ENCODE results near the gene POLG. TPM values are rescaled to one million over a fixed set of nuclear protein-coding genes. Genes with fewer than 3 reads are reported as not detected.

POLG gene
- total RNA-seq, 1 donor from 2014 or later = 39.7 TPM

GRCh38 chr15:89316504-89316903, 18.1 kb downstream of the POLG start:
- H3K9ac ChIP-seq (ENCODE audit: low read depth in 1 of 3, low read length in 3 of 3) = no peak overlapping the region
- no peaks in the 10 kb centered on the region for H3K4me1 ChIP-seq (ENCODE audit: control insufficient read depth in 3 of 3, insufficient read depth in 3 of 3, low read length in 3 of 3)
- H3K27me3 ChIP-seq (ENCODE audit: control insufficient read depth in 3 of 3, insufficient read depth in 3 of 3, low read length in 3 of 3) = no peaks in the 10 kb centered on the region
- H3K27ac ChIP-seq (ENCODE audit: low read depth, low read length) = no peak overlapping the region
- no peak overlapping the region for H3K4me3 ChIP-seq (ENCODE audit: low read length in 3 of 3)
- H3K9me3 ChIP-seq (ENCODE audit: control insufficient read depth in 3 of 3, low read length in 3 of 3) = no peaks in the 10 kb centered on the region
- peaks cover 50 to 64% (median 64%) of the 10 kb centered on the region in 3 donors for H3K36me3 ChIP-seq (ENCODE audit: control insufficient read depth in 3 of 3, insufficient read depth in 3 of 3, low read length in 3 of 3)

GRCh38 chr15:89315375-89315929, 19.2 kb downstream of the POLG start:
- Histone ChIP-seq H3K9me3 (ENCODE audit: control insufficient read depth in 3 of 3, low read length in 3 of 3) (no peaks in the 10 kb centered on the region), H3K36me3 (ENCODE audit: control insufficient read depth in 3 of 3, insufficient read depth in 3 of 3, low read length in 3 of 3) (peaks cover 39 to 54% (median 53%) of the 10 kb centered on the region in 3 donors), H3K4me1 (ENCODE audit: control insufficient read depth in 3 of 3, insufficient read depth in 3 of 3, low read length in 3 of 3) (no peaks in the 10 kb centered on the region), H3K27me3 (ENCODE audit: control insufficient read depth in 3 of 3, insufficient read depth in 3 of 3, low read length in 3 of 3) (no peaks in the 10 kb centered on the region), H3K4me3 (ENCODE audit: low read length in 3 of 3) (no peak overlapping the region), H3K27ac (ENCODE audit: low read depth, low read length) (no peak overlapping the region), H3K9ac (ENCODE audit: low read depth in 1 of 3, low read length in 3 of 3) (no peak overlapping the region)

- Histone ChIP-seq H3K4me1 (ENCODE audit: control insufficient read depth in 3 of 3, insufficient read depth in 3 of 3, low read length in 3 of 3) (no peaks in the 10 kb centered on the region), H3K9ac (ENCODE audit: low read depth in 1 of 3, low read length in 3 of 3) (no peak overlapping the region), H3K27ac (ENCODE audit: low read depth, low read length) (no peak overlapping the region), H3K4me3 (ENCODE audit: low read length in 3 of 3) (no peak overlapping the region), H3K36me3 (ENCODE audit: control insufficient read depth in 3 of 3, insufficient read depth in 3 of 3, low read length in 3 of 3) (peaks cover 0 to 3% (median 2%) of the 10 kb centered on the region in 3 donors), H3K27me3 (ENCODE audit: control insufficient read depth in 3 of 3, insufficient read depth in 3 of 3, low read length in 3 of 3) (no peaks in the 10 kb centered on the region), H3K9me3 (ENCODE audit: control insufficient read depth in 3 of 3, low read length in 3 of 3) (no peaks in the 10 kb centered on the region)
Measured at GRCh38 chr15:89309993-89310392, 24.6 kb downstream of the POLG start.

DNA sequence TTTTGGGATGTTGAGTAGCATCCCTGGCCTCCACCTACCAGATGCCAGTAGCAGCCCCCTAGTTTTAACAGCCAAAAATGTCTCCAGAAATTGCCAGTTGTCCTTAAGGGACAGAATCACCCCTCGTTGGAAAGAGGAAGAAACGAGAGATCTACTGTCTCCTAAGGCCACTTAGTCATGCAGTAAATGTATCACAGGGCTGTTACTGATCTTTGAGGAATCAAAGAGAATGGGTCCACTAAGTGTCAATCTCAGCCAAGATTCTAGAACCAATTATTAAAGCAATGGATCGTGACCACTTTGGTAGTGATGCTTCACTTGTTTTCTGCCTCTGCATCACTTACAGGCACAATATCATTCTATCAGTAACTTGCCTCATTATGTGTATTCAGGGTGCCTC, 26.4 kb downstream of the POLG start:
- H3K36me3 ChIP-seq (ENCODE audit: control insufficient read depth in 3 of 3, insufficient read depth in 3 of 3, low read length in 3 of 3) = peaks cover 0 to 3% (median 0%) of the 10 kb centered on the region in 3 donors
- H3K27me3 ChIP-seq (ENCODE audit: control insufficient read depth in 3 of 3, insufficient read depth in 3 of 3, low read length in 3 of 3) = no peaks in the 10 kb centered on the region
- no peaks in the 10 kb centered on the region for H3K9me3 ChIP-seq (ENCODE audit: control insufficient read depth in 3 of 3, low read length in 3 of 3)
- H3K9ac ChIP-seq (ENCODE audit: low read depth in 1 of 3, low read length in 3 of 3) = no peak overlapping the region
- H3K4me1 ChIP-seq (ENCODE audit: control insufficient read depth in 3 of 3, insufficient read depth in 3 of 3, low read length in 3 of 3) = no peaks in the 10 kb centered on the region
- H3K27ac ChIP-seq (ENCODE audit: low read depth, low read length) = no peak overlapping the region
- no peak overlapping the region for H3K4me3 ChIP-seq (ENCODE audit: low read length in 3 of 3)

DNA sequence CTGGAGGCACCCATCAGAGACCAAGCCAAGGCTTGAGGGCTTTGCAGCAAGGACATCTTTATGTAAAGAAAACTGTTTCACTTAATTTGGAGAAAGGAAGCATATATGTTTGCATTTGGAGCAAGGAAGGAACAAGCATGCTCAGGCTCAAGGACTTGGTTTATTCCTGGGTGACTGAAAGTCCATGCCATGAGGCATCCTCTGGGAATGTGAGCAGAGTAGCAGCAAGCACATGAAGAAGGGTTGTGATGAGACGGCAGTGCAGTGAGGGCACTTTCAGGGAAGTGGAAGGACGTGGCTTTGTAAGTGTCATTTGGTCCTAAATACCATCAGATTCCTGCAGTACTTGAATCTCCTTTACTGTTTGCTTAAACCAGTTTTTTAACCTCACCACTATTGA, 26.8 kb downstream of the POLG start:
- Histone ChIP-seq H3K27ac (ENCODE audit: low read depth, low read length) (no peak overlapping the region), H3K27me3 (ENCODE audit: control insufficient read depth in 3 of 3, insufficient read depth in 3 of 3, low read length in 3 of 3) (no peaks in the 10 kb centered on the region), H3K4me3 (ENCODE audit: low read length in 3 of 3) (no peak overlapping the region), H3K9ac (ENCODE audit: low read depth in 1 of 3, low read length in 3 of 3) (no peak overlapping the region), H3K36me3 (ENCODE audit: control insufficient read depth in 3 of 3, insufficient read depth in 3 of 3, low read length in 3 of 3) (peaks cover 0 to 3% (median 0%) of the 10 kb centered on the region in 3 donors), H3K9me3 (ENCODE audit: control insufficient read depth in 3 of 3, low read length in 3 of 3) (no peaks in the 10 kb centered on the region), H3K4me1 (ENCODE audit: control insufficient read depth in 3 of 3, insufficient read depth in 3 of 3, low read length in 3 of 3) (no peaks in the 10 kb centered on the region)

DNA sequence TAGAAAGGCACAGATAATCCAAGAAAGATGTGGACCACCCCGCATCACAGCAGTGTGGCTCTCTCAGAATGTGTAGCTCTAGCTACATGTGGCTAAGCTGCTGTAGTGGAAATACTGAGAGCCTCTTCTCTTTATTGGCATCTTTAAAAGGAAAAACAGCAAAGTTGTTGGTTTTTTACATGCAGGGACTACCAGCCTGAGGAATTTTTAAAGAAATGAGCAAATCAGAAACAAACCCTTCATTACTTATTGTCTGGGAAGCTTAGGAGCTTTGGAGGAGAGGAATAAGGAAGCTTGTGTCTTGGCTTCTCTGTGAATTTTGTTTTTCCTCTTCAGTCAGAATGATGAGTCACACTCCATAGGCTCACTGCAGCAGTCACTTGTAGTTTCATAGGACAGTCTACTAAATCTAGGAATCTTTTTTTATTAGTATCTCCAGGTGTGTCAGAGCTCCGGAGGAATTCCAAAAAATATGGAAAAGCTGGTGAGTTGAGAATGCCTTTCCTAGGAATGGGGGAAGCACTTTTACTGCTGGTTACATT, 27.5 kb downstream of the POLG start:
- no peak overlapping the region for H3K4me3 ChIP-seq (ENCODE audit: low read length in 3 of 3)
- no peaks in the 10 kb centered on the region for H3K4me1 ChIP-seq (ENCODE audit: control insufficient read depth in 3 of 3, insufficient read depth in 3 of 3, low read length in 3 of 3)
- H3K9ac ChIP-seq (ENCODE audit: low read depth in 1 of 3, low read length in 3 of 3) = no peak overlapping the region
- H3K27me3 ChIP-seq (ENCODE audit: control insufficient read depth in 3 of 3, insufficient read depth in 3 of 3, low read length in 3 of 3) = no peaks in the 10 kb centered on the region
- no peak overlapping the region for H3K27ac ChIP-seq (ENCODE audit: low read depth, low read length)
- H3K9me3 ChIP-seq (ENCODE audit: control insufficient read depth in 3 of 3, low read length in 3 of 3) = no peaks in the 10 kb centered on the region
- H3K36me3 ChIP-seq (ENCODE audit: control insufficient read depth in 3 of 3, insufficient read depth in 3 of 3, low read length in 3 of 3) = peaks cover 0 to 3% (median 0%) of the 10 kb centered on the region in 3 donors

- Histone ChIP-seq H3K9ac (ENCODE audit: low read depth in 1 of 3, low read length in 3 of 3) (no peak overlapping the region), H3K4me3 (ENCODE audit: low read length in 3 of 3) (no peak overlapping the region), H3K36me3 (ENCODE audit: control insufficient read depth in 3 of 3, insufficient read depth in 3 of 3, low read length in 3 of 3) (peaks cover 0 to 3% (median 0%) of the 10 kb centered on the region in 3 donors), H3K9me3 (ENCODE audit: control insufficient read depth in 3 of 3, low read length in 3 of 3) (no peaks in the 10 kb centered on the region), H3K4me1 (ENCODE audit: control insufficient read depth in 3 of 3, insufficient read depth in 3 of 3, low read length in 3 of 3) (no peaks in the 10 kb centered on the region), H3K27ac (ENCODE audit: low read depth, low read length) (no peak overlapping the region), H3K27me3 (ENCODE audit: control insufficient read depth in 3 of 3, insufficient read depth in 3 of 3, low read length in 3 of 3) (no peaks in the 10 kb centered on the region)
Measured at GRCh38 chr15:89305395-89305794, 29.2 kb downstream of the POLG start.

GRCh38 chr15:89303986-89304385, 30.6 kb downstream of the POLG start:
- Histone ChIP-seq H3K4me1 (ENCODE audit: control insufficient read depth in 3 of 3, insufficient read depth in 3 of 3, low read length in 3 of 3) (no peaks in the 10 kb centered on the region), H3K36me3 (ENCODE audit: control insufficient read depth in 3 of 3, insufficient read depth in 3 of 3, low read length in 3 of 3) (peaks cover 0 to 3% (median 0%) of the 10 kb centered on the region in 3 donors), H3K27me3 (ENCODE audit: control insufficient read depth in 3 of 3, insufficient read depth in 3 of 3, low read length in 3 of 3) (no peaks in the 10 kb centered on the region), H3K9ac (ENCODE audit: low read depth in 1 of 3, low read length in 3 of 3) (no peak overlapping the region), H3K4me3 (ENCODE audit: low read length in 3 of 3) (no peak overlapping the region), H3K9me3 (ENCODE audit: control insufficient read depth in 3 of 3, low read length in 3 of 3) (no peaks in the 10 kb centered on the region), H3K27ac (ENCODE audit: low read depth, low read length) (no peak overlapping the region)

- H3K4me1 ChIP-seq (ENCODE audit: control insufficient read depth in 3 of 3, insufficient read depth in 3 of 3, low read length in 3 of 3) = no peaks in the 10 kb centered on the region
- no peaks in the 10 kb centered on the region for H3K9me3 ChIP-seq (ENCODE audit: control insufficient read depth in 3 of 3, low read length in 3 of 3)
- no peaks in the 10 kb centered on the region for H3K27me3 ChIP-seq (ENCODE audit: control insufficient read depth in 3 of 3, insufficient read depth in 3 of 3, low read length in 3 of 3)
- H3K36me3 ChIP-seq (ENCODE audit: control insufficient read depth in 3 of 3, insufficient read depth in 3 of 3, low read length in 3 of 3) = no peaks in the 10 kb centered on the region
- H3K9ac ChIP-seq (ENCODE audit: low read depth in 1 of 3, low read length in 3 of 3) = no peak overlapping the region
- no peak overlapping the region for H3K27ac ChIP-seq (ENCODE audit: low read depth, low read length)
- H3K4me3 ChIP-seq (ENCODE audit: low read length in 3 of 3) = no peak overlapping the region
Measured at GRCh38 chr15:89301304-89302089, 33.1 kb downstream of the POLG start.

GRCh38 chr15:89299896-89300295, 34.7 kb downstream of the POLG start:
- Histone ChIP-seq H3K9ac (ENCODE audit: low read depth in 1 of 3, low read length in 3 of 3) (no peak overlapping the region), H3K4me1 (ENCODE audit: control insufficient read depth in 3 of 3, insufficient read depth in 3 of 3, low read length in 3 of 3) (no peaks in the 10 kb centered on the region)

More at GRCh38 chr15:89299896-89300295, 34.7 kb downstream of the POLG start:
- H3K4me3 ChIP-seq (ENCODE audit: low read length in 3 of 3) = no peak overlapping the region
- H3K9me3 ChIP-seq (ENCODE audit: control insufficient read depth in 3 of 3, low read length in 3 of 3) = no peaks in the 10 kb centered on the region
- H3K36me3 ChIP-seq (ENCODE audit: control insufficient read depth in 3 of 3, insufficient read depth in 3 of 3, low read length in 3 of 3) = no peaks in the 10 kb centered on the region
- no peak overlapping the region for H3K27ac ChIP-seq (ENCODE audit: low read depth, low read length)
- H3K27me3 ChIP-seq (ENCODE audit: control insufficient read depth in 3 of 3, insufficient read depth in 3 of 3, low read length in 3 of 3) = no peaks in the 10 kb centered on the region
